ENCODE results near the gene RHOF.
A peak's percentile ranks its signal among the peaks of the same experiment; 100 is the strongest.

RHOF gene

GRCh38 chr12:121822393-121823100, 29.1 kb upstream of the RHOF start:
- H3K9me2 ChIP-seq (replicated peaks; ENCODE audit: control insufficient read depth, low read length), result no peaks in the 10 kb centered on the region
- no peak overlapping the region for H3K4me2 ChIP-seq (ENCODE audit: low read length)
- H3K27me3 ChIP-seq (ENCODE audit: control insufficient read depth, low read length), result no peaks in the 10 kb centered on the region
- no peaks in the 10 kb centered on the region for H4K20me1 ChIP-seq (ENCODE audit: control insufficient read depth, insufficient read depth, low read depth, low read length)
- H3K36me3 ChIP-seq (ENCODE audit: control insufficient read depth, low read length), result peaks cover 76% of the 10 kb centered on the region
- TF ChIP-seq, protein P1, sequence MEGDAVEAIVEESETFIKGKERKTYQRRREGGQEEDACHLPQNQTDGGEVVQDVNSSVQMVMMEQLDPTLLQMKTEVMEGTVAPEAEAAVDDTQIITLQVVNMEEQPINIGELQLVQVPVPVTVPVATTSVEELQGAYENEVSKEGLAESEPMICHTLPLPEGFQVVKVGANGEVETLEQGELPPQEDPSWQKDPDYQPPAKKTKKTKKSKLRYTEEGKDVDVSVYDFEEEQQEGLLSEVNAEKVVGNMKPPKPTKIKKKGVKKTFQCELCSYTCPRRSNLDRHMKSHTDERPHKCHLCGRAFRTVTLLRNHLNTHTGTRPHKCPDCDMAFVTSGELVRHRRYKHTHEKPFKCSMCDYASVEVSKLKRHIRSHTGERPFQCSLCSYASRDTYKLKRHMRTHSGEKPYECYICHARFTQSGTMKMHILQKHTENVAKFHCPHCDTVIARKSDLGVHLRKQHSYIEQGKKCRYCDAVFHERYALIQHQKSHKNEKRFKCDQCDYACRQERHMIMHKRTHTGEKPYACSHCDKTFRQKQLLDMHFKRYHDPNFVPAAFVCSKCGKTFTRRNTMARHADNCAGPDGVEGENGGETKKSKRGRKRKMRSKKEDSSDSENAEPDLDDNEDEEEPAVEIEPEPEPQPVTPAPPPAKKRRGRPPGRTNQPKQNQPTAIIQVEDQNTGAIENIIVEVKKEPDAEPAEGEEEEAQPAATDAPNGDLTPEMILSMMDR (IDR thresholded peaks at IDR 0.05; ENCODE audit: low read depth, low read length, poor library complexity, severe bottlenecking), result no peak
- TF ChIP-seq EZH2phosphoT487 (IDR thresholded peaks at IDR 0.05; ENCODE audit: borderline replicate concordance, low read length), result no peak
- no peaks in the 10 kb centered on the region for H3F3A ChIP-seq (ENCODE audit: control insufficient read depth, insufficient read depth)
- peaks cover 14% of the 10 kb centered on the region for H3K79me2 ChIP-seq (ENCODE audit: control insufficient read depth, low read length)
- H3K4me1 ChIP-seq (ENCODE audit: control insufficient read depth, low read length), result peaks cover 7% of the 10 kb centered on the region
- H3K9me3 ChIP-seq (ENCODE audit: control insufficient read depth, insufficient read depth, low read length), result no peaks in the 10 kb centered on the region
- no peak overlapping the region for H3K27ac ChIP-seq (ENCODE audit: low read depth, low read length)
- H3K4me3 ChIP-seq (ENCODE audit: low read length), result no peak overlapping the region

- no peaks in the 10 kb centered on the region for H3K27me3 ChIP-seq (ENCODE audit: control insufficient read depth, low read length)
- peaks cover 14% of the 10 kb centered on the region for H3K79me2 ChIP-seq (ENCODE audit: control insufficient read depth, low read length)
- H3K4me2 ChIP-seq (ENCODE audit: low read length), result no peak overlapping the region
- H3K36me3 ChIP-seq (ENCODE audit: control insufficient read depth, low read length), result peaks cover 83% of the 10 kb centered on the region
- no peak overlapping the region for H3K27ac ChIP-seq (ENCODE audit: low read depth, low read length)
- H4K20me1 ChIP-seq (ENCODE audit: control insufficient read depth, insufficient read depth, low read depth, low read length), result no peaks in the 10 kb centered on the region
- peaks cover 7% of the 10 kb centered on the region for H3K4me1 ChIP-seq (ENCODE audit: control insufficient read depth, low read length)
- no peak overlapping the region for H3K4me3 ChIP-seq (ENCODE audit: low read length)
- H3K9me2 ChIP-seq (replicated peaks; ENCODE audit: control insufficient read depth, low read length), result no peaks in the 10 kb centered on the region
- H3K9me3 ChIP-seq (ENCODE audit: control insufficient read depth, insufficient read depth, low read length), result no peaks in the 10 kb centered on the region
- no peaks in the 10 kb centered on the region for H3F3A ChIP-seq (ENCODE audit: control insufficient read depth, insufficient read depth)
- TF ChIP-seq, protein P1 (IDR thresholded peaks at IDR 0.05; ENCODE audit: low read depth, low read length, poor library complexity, severe bottlenecking), result no peak
- TF ChIP-seq EZH2phosphoT487 (IDR thresholded peaks at IDR 0.05; ENCODE audit: borderline replicate concordance, low read length), result no peak
Observed at GRCh38 chr12:121820056-121820455, 26.6 kb upstream of the RHOF start.

DNA sequence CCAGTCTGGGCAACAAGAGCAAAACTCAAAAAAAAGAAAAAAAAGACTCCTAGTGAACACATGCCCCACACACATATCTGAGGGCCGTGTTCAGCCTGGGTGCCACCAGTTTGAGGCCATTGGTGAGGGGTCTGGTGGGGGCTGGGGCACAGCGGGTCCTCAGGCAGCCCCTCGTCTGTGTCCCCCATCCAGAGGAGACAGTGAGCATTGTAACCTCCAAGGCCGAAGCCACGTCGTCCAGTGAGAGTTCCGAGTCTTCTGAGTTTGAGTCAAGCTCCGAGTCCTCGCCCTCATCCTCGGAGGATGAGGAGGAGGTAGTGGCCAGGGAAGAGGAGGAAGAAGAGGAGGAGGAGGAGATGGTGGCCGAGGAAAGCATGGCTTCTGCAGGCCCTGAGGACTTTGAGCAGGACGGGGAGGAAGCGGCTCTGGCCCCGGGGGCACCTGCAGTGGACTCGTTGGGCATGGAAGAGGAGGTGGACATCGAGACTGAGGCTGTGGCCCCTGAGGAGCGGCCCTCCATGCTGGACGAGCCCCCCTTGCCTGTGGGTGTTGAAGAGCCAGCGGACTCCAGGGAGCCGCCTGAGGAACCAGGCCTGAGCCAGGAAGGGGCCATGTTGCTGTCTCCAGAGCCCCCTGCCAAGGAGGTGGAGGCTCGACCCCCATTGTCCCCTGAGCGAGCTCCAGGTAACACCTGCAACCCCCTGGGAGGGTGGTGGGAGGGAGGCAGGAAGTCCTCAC, 25.9 kb upstream of the RHOF start:
- TF ChIP-seq, protein P1 (IDR thresholded peaks at IDR 0.05; ENCODE audit: low read depth, low read length, poor library complexity, severe bottlenecking), result peak; percentile 3
- TF ChIP-seq EZH2phosphoT487 (IDR thresholded peaks at IDR 0.05; ENCODE audit: borderline replicate concordance, low read length), result no peak
- Histone ChIP-seq H4K20me1 (ENCODE audit: control insufficient read depth, insufficient read depth, low read depth, low read length) (no peaks in the 10 kb centered on the region), H3K36me3 (ENCODE audit: control insufficient read depth, low read length) (peaks cover 83% of the 10 kb centered on the region)

More for the DNA sequence above, 25.9 kb upstream of the RHOF start:
- H3K79me2 ChIP-seq (ENCODE audit: control insufficient read depth, low read length), result peaks cover 17% of the 10 kb centered on the region
- no peak overlapping the region for H3K27ac ChIP-seq (ENCODE audit: low read depth, low read length)
- H3K4me2 ChIP-seq (ENCODE audit: low read length), result no peak overlapping the region
- H3K9me2 ChIP-seq (replicated peaks; ENCODE audit: control insufficient read depth, low read length), result no peaks in the 10 kb centered on the region
- no peaks in the 10 kb centered on the region for H3K27me3 ChIP-seq (ENCODE audit: control insufficient read depth, low read length)
- no peaks in the 10 kb centered on the region for H3K9me3 ChIP-seq (ENCODE audit: control insufficient read depth, insufficient read depth, low read length)
- H3F3A ChIP-seq (ENCODE audit: control insufficient read depth, insufficient read depth), result no peaks in the 10 kb centered on the region
- H3K4me1 ChIP-seq (ENCODE audit: control insufficient read depth, low read length), result peaks cover 7% of the 10 kb centered on the region
- no peak overlapping the region for H3K4me3 ChIP-seq (ENCODE audit: low read length)
